ENCODE results near the gene NOC2L.

Gene NOC2L

GRCh38 chr1:942864-943533 lies 16.1 kb downstream of the NOC2L start:
- peak; percentile 54 for DNase-seq (ENCODE audit: low spot score)

- no peak for DNase-seq (ENCODE audit: low spot score)
These were observed 16.6 kb downstream of the NOC2L start for GRCh38 chr1:942411-942821.

GRCh38 chr1:941588-942383 lies 17.3 kb downstream of the NOC2L start:
- DNase-seq (ENCODE audit: low spot score) = peak; percentile 93

GRCh38 chr1:941015-941587 lies 18.0 kb downstream of the NOC2L start:
- DNase-seq (ENCODE audit: low spot score) = no peak

- peak; percentile 78 for DNase-seq (ENCODE audit: low spot score)
These were observed 18.7 kb downstream of the NOC2L start for GRCh38 chr1:940107-941014.

- no peak for DNase-seq (ENCODE audit: low spot score)
These were observed 19.4 kb downstream of the NOC2L start for GRCh38 chr1:939511-940106.

GRCh38 chr1:938711-939489 lies 20.2 kb downstream of the NOC2L start:
- no peak for DNase-seq (ENCODE audit: low spot score)

- peak; percentile 50 for DNase-seq (ENCODE audit: low spot score)
These were observed 20.9 kb downstream of the NOC2L start for GRCh38 chr1:938088-938683.

GRCh38 chr1:937521-937920 lies 21.5 kb downstream of the NOC2L start:
- DNase-seq (ENCODE audit: low spot score) = no peak

GRCh38 chr1:936348-937264 lies 22.4 kb downstream of the NOC2L start:
- no peak for DNase-seq (ENCODE audit: low spot score)

- no peak for DNase-seq (ENCODE audit: low spot score)
These were observed 23.3 kb downstream of the NOC2L start for GRCh38 chr1:935751-936231.

GRCh38 chr1:934991-935750 lies 23.9 kb downstream of the NOC2L start:
- DNase-seq (ENCODE audit: low spot score) = no peak

- no peak for DNase-seq (ENCODE audit: low spot score)
These were observed 25.5 kb downstream of the NOC2L start for GRCh38 chr1:933603-933940.

- DNase-seq (ENCODE audit: low spot score) = no peak
These were observed 26.1 kb downstream of the NOC2L start for GRCh38 chr1:932776-933602.

- no peak for DNase-seq (ENCODE audit: low spot score)
These were observed 26.9 kb downstream of the NOC2L start for GRCh38 chr1:932173-932510.

- no peak for DNase-seq (ENCODE audit: low spot score)
These were observed 27.5 kb downstream of the NOC2L start for GRCh38 chr1:931380-932172.

- DNase-seq (ENCODE audit: low spot score) = no peak
These were observed 28.4 kb downstream of the NOC2L start for GRCh38 chr1:930633-931138.
